Activated naive CD8-positive, alpha-beta T cell treated with anti-CD3 and anti-CD28 coated beads, Interleukin-2, amount 50 U/mL, for 16 hours (primary cell): ENCODE results near the gene FRG1.
"Not testable (repeated sequence)": the region's sequence is repeated elsewhere in the genome, so short reads cannot be mapped to it uniquely, and the experiment has no call there.

ENCODE experiments used
- DNase-seq: peaks from one replicate; pipeline ENCODE4 v3.0.0-alpha.2; 2020; ENCODE audit warnings: low read depth, low spot score

The FRG1 gene

DNA sequence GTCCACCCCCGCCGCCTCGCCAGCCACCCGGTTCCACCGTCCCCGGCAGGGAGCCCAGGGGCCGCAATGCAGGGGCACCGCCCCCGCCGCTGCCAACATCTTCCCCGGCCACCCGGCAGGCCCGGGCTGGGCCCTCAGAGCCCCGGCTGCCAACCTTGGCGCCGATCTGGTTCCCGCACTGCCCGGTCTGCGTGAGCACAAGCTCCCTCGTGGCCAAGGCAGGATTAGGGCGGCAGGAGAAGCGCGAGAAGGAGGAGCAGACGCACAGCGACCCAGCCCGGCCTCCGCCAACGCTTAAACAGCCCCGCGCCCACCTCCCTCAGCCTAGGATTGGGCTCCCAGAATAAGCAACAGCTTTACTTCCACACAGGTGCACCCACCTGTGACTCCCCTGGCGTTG lies 44.0 kb downstream of the FRG1 start:
- not testable (repeated sequence) for DNase-seq

DNA sequence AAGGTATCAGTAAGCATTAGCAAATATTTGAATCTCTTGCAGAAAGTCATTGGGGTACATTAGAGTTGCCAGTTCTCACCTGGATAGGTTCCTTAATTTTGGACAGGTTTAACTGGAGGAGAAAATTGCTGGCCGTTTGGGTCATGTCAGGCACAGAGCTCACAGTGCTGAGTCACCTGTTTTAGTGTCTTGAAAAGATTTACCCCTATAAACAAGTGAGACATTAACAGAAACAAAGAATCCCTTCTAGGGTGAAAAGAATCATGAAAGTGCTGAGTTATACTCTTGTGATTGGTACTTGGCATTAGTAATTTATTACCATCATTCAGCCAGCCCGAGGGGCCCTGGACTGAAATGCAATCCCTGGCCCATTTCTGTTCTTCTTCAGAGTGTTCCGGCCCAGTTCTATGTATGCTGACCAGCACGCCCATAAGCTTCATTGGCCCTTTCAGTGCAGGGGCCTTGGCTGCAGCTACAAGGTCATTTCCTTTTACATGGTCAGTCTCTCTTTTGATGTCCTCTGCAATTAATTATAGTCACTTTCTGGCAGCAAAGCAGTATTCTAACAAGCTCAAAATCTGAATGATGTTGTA lies 45.1 kb downstream of the FRG1 start:
- not testable (repeated sequence) for DNase-seq

DNA sequence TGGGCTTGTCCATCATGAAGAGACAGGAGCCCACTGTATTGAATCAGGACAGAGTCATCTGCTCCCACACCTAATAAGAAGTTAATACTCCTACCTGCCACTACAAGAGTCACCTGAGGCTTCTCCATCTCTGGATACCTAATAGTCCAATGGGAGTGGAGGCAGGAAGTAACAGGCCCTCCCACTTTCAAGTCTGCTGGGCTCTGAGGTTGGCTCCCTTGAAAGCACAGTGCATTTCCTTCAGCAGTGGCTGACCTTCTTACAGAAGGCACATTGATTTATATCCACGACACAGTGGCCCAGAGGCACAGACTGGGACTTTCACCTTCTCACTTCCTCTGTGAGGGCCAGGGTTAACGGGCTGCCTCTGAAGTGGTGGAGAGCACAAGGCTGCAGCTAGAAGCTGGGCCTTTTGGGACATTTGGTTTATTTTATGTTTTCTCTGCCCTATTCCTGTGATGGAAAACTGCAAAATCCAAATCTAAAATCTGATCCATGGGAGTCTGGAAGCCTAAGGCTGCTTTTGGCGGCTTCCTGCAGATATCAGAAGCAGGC lies 48.3 kb downstream of the FRG1 start:
- DNase-seq = no peak

- not testable (repeated sequence) for DNase-seq
These were observed 49.3 kb downstream of the FRG1 start for GRCh38 chr4:189989941-189990340.
